NCI-H526 (cell line): ENCODE results near the gene GIMAP2.
"Not testable (repeated sequence)": the region's sequence is repeated elsewhere in the genome, so short reads cannot be mapped to it uniquely, and the experiment has no call there.

Experiments used
- DNase-seq, 2 experiments: peaks; one replicate each; lab custom pipeline; 2025; lab: John Stamatoyannopoulos, UW

Gene GIMAP2

DNA sequence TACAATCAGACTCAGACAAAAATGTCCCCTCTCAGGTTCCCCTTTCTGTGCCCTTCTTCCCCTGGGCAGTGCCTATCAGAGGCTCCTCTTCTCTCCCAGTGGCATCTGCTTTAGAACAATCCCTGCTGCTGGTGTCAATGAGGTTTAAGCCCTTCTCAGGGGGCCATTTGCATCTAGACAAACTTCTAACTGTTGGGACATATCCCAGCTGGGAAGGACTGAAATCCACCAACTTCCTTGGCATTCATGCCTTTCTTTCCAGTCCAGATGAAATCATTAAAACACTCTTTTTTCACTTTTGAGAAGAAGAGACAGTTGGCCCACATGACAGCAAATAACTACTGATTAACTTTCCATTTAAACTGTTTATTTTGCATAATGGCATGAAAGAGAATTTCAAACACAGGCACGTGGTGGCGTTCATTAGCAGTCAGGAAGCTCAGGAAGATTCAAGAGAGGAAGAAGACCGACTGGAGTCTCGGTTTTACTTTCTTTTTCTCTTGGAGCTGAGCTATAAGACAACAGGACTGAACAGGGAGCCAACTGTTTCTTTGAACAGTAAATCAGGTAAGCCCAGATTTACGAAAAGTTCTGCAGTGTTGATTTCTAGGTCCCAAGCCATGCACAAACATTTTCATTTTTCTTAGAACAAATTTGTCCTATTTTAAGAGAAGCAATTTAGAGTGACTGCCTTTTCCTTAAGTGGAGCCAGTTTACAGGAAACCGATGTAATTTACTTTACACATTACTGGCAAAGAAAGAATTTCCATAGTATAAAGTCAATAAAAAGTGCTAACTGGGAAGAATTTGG lies at the start of gene GIMAP2:
Gene GIMAP2 (plus strand): TSS at position 488 of the 811 bp plus-strand sequence. CDS start 1,354 bp downstream, outside the sequence.
- no peak for DNase-seq

DNA sequence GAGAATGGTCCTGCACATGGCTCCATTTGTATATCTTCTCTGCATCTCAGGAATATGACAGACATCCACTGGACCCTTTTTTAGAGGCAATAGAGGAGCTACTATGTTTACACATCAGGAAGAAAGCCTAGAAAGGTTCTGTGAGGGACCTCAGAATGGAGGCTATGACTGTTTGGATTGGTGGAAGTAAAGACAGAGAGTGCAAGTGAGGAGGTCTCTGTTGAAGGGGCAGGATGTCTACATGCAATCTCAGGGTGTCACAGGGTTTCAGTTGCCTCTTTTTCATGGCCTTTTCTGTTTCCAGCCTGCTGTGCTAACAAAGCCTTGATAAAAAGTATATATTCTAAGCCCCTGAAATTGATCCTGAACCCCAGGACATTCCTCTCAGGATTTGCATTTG lies 43.7 kb upstream of the GIMAP2 start:
- DNase-seq = no peak

DNA sequence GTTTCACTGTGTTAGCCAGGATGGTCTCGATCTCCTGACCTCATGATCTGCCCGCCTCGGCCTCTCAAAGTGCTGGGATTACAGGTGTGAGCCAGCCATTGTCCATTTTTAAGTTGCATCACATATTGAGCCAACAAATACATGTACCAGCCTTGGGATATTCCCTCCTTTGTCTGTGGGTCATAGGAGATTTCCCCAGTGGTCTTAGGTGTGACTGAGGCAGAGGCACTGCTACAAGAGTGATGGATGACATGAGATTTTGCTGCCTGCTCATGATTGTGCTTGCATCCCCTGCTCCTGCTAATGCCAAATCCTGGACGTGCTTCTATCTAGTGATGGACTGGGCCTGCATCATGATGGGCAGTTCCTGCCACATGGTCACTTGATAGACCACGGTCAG lies 42.6 kb upstream of the GIMAP2 start:
- DNase-seq = no peak

DNA sequence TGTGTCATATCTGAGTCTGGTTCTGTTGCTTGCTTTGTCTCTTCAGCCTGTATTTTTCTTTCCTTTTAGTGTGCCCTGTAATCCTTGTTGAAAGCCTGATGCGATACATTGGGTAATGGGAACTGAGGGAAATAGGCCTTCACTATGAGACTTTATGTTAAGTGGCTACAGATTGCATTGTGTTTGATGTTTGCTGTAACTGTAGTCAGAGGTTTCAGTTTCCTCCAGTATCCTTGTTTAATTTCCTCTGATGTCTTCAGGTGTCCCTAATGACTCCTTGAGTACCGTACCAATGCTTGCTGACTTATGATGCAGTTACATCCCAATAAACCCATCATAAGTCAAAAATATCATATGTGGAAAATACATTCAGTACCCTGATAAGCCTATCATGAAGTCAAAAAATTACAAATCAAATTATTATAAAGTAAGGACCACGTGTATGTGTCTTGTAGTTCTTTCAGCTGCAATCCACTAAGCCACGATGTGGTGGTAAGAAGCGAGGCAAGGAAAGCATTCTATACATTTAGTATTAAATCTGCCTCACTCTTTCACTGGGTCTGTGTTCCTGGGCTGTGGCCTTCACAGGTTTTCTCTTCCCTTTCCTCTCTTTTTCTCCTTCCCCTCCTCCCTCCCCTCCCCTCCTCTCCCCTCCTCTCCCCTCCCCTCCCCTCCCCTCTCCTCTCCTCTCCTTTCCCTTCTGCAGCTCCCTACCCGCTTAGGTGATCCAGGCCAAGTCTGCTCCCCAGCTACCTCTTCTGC lies 40.1 kb upstream of the GIMAP2 start:
- no peak for DNase-seq

DNA sequence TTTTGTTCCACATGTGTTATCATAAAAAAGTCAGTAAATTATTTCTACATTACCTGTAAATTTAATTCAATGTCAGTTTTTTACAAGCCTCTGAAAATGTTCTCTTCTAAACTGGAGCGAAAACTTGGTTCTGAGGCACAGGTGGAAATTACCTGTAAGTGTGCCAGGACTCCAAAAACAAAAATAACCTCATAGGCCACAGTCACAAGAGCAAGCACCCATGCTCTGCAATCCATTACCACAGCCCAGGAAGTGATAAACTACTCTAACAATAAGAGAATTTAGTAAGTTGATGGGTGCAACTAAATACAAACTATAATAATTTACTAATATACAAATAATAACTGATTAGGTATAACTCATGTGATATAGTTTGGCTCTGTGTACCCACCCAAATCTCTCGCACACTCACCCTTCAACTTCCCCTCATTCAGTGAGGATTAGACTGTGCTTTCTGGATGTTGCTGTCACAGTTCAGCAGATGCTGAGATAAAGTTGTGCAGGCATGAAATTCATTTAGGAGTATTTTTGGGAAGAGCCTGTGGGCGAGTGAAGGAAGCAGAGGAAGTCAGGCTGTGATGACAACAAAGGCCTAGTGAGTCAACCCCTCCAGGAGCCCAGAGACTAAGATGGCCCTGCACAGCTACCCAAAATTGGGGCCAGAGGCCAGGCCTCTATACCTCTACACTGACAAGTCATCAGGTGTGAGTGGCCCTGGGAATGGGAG lies 37.0 kb upstream of the GIMAP2 start:
- no peak for DNase-seq

DNA sequence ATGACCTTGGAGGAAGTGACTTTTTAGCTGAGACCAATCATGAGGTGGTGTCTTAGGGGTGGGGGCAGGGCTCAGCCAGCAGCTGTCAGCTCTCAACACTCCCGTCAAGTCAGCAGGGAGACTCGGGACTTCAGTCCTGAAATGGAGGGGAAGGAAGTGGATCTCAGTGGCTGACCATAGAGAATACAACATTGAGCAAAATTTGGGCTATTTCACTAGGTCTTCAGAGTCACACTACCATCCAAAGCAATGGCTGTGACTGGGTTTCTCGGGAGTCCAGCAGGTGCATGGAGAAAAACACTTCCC lies 36.5 kb upstream of the GIMAP2 start:
- no peak for DNase-seq

DNA sequence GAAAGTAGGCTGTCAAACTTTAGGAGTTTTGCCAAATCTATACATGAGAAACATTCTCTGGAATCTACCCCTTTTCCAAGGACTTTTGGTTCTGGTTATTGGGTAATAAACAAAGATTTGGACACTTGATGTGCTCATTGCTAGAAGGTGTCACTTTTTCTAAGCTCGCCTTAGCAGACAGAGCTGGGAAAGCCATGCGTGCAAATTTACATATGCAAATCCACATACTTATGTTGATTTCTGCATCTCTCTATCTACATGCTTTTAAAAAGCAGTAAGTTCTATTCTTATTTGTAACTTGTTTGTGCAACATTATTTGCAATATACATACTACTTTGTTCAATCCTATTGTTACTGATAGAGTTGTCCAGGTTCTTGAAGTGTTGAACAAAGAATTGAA lies 30.8 kb upstream of the GIMAP2 start:
- DNase-seq = peak in 1 of 2 experiments; percentile 2

DNA sequence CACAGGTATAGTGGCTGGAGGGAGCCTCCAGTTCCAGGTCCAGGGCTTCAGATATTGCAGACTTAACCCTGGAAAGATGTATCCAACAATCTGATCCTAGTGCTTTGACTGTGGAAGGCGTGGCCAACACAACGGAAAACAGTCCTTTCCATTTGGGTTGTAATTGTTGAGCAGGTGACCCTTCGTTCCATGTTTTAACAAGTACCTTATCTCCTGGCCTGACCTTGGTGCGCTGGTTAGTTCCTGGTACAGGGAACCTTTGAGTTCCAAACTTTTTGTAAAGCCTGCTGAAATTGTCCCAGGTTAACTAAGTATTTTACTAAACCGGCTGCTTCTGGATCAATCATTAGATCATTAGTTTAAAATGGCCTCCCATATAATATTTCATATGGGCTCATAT lies 29.5 kb upstream of the GIMAP2 start:
- DNase-seq = no peak

DNA sequence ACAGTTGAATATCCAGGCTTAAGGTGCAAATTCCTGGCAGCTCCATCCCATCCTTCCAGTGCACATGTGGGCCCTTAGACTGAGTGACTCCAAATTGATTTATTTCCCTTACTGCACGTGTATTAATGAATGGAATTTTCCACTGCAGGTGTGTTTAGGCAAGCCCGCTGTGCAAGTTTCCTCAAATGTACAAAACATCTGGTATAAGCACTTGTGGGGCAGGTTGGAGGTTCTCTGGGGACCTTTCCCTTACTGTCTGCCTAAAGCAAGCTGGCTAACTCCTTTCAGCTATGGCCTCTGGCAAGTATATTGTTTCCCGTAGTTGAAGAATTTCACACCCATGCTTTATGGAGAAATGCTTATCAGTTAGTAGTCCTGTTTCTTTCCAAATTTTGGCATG lies 28.0 kb upstream of the GIMAP2 start:
- no peak for DNase-seq

DNA sequence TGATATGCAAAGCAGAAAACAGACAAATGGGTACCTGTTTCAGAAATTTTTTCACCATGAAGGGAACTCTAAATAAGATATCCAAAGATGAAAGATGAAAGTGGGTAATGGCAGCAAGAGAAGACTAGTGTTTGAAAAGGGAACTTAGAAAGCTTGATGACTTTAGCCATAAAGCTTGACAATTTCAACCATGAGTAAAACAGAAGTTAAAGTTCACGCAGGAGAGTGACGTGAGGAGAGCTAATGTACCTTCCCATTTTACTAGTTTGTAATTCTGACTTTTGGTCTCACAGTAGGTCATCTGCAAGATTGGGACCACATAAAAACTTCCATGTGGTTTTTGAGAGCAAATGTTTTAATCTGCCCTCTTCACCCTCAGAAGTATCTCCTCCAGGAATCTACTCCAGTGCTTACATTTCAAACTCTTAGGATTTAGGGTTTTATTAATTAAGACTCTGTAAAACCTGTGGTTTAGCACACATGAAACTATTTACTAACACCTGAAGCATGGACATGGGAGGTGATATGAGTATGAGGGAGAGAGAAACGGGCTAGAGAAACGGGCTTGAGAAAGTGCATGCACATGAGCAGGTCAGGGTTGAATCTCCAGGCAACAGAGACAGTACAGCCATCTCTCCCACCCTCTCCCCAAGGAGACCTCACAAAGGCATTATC lies 24.4 kb upstream of the GIMAP2 start:
- DNase-seq = no peak

DNA sequence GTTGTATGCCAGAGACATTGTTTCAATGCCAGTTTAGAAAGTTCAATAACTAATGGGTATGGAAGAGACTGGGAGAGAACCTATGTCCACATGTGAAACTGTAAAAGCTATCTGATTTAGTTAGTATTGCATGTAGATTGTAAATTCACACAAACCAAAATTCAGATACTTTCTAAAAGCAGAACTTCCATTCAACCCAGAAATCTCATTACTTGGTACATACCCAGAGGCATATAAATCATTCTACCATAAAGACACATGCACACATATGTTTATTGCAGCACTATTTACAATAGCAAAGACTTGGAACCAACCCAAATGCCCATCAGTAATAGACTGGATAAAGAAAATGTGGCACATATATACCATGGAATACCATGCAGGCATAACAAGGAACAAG lies 22.7 kb upstream of the GIMAP2 start:
- DNase-seq = not testable (repeated sequence)

DNA sequence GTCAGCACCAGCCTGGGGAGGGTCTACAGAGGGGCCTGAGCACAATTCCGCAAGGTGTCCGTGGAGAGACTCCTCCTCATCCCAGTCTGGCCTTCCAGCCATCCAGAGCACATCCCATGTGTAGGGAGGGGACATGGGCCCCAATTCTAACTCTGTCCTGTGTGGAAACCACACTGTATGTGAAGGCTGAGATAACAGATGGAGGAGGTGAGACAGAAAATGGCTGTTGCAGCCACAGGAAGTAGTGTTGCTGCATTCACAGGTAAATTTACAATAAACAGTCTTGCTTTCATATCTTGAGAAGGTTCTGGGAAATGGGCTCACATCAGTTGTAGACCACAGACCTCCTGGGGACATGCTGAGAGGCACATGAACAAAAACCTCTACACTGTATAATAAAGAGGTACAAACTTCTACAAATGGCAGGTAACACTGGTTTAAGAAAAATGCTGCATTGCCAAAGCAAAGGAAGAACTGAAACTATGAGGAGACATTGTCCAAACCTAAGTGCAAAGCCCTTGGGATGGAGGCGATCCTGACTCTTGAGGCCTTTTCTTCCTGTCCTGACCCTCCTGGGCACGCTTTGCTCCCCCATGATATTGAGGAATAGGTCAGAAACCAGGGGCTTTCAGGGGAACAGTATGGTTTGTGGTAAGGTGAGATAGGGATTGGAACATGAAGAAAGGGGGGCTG lies 21.6 kb upstream of the GIMAP2 start:
- no peak for DNase-seq

DNA sequence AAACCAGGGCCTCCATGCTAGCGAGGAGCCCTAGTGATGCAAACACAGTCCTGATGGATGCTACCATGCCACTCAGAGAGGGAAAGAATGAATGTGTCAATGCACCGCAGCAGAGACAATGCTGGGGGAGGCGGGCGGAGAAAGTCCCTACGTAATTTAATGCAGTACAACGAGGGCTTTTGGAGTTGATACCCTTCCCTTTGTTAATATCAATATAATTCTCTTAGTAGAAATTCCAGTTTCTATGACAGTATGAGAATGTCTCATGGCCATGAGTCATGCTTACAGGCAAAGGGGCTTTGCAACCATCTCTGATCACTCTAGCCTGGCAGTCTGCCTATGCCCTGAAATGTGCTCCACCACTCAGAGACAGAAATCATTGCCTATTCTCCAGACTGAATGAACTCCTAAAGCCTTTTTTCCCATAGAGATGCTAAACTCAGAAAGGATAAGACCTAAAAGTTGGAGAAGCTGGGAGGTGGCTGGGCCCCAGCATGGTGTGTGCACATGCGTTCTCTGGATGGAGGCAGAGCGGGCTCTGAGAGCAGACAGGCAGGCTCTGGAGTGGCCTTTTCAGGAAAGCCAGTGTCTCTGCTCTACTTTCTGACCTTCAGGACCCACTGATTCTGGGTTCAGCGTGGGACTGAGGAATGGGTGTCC lies 20.3 kb upstream of the GIMAP2 start:
- DNase-seq = no peak

DNA sequence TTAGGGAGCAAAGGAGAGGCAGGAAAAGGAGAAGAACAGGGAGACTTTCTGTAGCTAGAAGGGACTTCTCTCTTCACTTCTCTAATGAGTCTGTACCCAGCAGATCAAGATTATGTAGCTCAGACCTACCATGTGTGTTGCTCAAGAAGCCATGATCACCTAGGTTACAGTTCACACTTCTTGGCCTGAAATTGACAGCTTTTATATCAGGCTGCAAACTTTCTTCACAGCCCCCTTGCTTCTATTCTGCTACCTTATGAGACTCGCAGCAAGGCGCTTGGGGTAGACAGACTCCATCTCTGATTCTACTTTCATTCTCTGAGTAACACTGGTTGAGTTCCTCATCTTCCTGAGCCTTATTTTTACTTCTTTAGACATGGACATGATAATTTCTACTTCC lies 19.6 kb upstream of the GIMAP2 start:
- DNase-seq = no peak

DNA sequence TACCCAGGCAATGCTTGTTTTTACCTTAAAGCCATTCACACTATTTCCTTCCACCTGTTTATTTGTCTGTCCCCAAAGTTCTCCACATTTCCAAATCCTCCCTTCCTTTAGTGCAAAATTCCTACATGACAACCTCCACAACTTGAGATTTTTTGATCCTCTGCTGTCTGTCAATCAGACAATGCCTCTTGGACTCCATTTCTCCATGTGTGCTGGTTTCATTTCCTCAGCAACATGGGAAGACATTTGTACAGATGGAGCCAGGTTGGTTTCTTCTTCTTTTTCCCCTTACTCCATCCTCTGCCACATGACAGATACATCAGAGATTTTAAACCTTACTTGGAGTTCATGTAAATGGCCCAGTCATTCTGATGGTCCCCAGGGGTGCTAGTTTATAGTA lies 19.1 kb upstream of the GIMAP2 start:
- DNase-seq = no peak

DNA sequence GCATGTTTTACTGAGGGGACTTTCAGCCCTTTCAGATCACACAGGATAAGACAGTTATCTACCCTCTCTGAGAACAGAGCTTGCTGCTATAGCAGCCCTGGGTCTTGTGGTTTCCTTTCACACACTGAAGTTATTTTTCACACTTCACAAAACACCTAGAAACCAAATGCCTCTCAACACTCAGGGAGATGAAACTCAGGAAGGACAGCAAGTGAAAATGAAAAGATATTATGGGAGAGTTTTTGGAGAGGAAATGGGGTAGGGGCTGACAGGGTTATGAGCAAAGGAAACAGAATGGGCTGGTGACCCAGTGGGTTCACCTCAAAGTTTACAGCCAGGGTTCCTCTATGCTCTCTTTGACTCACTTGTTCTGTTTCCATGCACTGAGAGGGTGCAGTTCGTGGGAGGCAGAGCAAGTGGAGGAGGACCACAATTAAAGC lies 17.0 kb upstream of the GIMAP2 start:
- no peak for DNase-seq

DNA sequence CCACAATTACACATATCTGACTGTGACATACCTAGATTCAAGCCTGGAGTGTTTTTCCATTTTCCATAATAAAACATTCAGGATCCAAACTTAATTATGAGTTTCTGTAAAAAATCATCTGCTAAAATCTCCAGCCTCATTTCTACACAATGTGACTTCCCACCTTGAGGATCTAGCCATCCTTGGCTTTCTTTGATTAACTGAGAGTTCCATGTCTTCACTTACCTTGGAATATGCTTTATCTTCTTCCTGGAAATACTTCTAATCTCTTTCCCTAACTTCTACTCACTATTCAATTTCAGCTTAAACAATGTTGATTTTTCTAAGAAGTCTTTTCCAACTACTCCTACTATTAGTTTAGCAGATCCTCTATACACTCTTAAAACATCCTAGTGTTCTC lies 16.5 kb upstream of the GIMAP2 start:
- DNase-seq = no peak

DNA sequence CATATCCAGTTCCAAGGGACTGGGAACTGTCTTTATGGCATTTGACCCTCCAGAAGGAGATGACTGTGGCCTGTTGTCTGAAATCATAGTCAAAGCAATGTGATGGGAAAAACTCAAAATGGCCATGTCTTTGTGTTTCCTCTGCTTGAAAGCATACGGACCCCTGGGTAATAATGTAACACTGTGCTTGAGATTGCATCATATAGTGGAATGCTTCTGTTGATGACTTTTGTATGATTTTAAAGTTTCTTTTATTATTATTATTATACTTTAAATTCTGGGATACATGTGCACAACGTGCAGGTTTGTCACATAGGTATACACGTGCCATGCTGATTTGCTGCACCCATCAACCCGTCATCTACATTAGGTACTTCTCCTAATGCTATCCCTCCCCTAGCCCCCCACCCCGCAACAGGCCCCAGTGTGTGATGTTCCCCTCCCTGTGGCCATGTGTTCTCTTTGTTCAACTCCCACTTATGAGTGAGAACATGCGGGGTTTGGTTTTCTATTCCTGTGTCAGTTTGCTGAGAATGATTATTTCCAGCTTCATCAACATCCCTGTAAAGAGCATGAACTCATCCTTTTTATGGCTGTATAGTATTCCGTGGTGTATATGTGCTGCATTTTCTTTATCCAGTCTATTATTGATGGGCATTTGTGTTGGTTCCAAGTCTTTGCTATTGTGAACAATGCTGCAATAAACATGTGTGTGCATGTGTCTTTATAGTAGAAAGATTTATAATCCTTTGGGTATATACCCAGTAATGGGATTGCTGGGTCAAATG lies 13.5 kb upstream of the GIMAP2 start:
- not testable (repeated sequence) for DNase-seq

DNA sequence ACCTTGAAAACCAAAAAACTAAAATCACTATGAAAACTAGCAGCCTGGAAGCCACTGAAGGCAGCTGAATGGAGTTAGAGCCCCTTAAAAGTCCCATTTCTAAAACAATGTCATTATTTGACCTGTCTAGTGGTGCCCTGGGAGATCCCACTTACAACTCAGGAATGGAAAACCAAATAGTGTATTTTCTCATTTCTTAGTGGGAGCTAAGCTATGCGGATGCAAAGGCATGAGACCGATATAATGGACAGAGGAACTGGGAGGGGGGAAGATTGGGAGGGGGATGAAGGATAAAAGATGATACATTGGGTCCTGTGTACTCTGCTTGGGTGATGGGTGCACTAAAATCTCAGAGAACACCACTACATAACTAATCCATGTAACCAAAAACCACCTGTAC lies 9.8 kb upstream of the GIMAP2 start:
- no peak for DNase-seq

DNA sequence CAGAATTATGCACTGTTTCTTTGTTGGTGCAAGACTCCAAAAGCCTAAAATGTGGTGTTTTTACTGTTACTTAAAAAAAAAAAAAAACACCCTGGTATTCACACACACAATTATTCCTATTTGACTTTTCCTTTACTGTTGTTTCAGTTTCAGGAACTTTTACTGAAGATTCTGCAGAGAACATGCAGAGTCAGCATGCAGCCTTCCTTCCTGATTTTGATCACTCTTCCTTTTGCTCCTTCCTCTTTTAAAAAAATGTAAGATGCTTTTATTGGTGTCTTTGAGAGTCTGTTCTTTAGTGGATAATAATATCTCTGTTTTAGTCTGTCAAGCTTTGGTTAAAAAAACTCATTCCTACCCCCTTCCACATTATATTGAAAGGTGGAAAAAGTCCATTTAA lies 9.2 kb upstream of the GIMAP2 start:
- DNase-seq = not testable (repeated sequence)
